Ascending aorta (tissue), 2 donors: ENCODE results near the gene LCE3D. TPM values are rescaled to one million over a fixed set of nuclear protein-coding genes. Genes with fewer than 3 reads are reported as not detected.

ENCODE experiments used
- DNase-seq, 2 donors: peaks; one replicate each; pipeline ENCODE4 v3.0.0-alpha.2; 2019; ENCODE audit warnings: low spot score in 2 of 2
- H3K27ac ChIP-seq, 2 donors: fragments of 200-600 bp; sonication (generic); one replicate each; pipeline ENCODE4 v1.5.1; 2016 to 2017; ENCODE audit warnings: mild to moderate bottlenecking in 1 of 2
- H3K27me3 ChIP-seq: fragments of 200-600 bp; sonication (generic); one replicate; pipeline ENCODE4 v1.5.1; 2017
- H3K36me3 ChIP-seq, 2 donors: fragments of 200-600 bp; sonication (generic); one replicate each; pipeline ENCODE4 v1.5.1; 2016
- H3K4me1 ChIP-seq, 2 donors: fragments of 200-600 bp; sonication (generic); one replicate each; pipeline ENCODE4 v1.5.1; 2016 to 2017; ENCODE audit warnings: mild to moderate bottlenecking in 1 of 2
- H3K4me3 ChIP-seq, 2 donors: fragments of 200-600 bp; sonication (generic); one replicate each; pipeline ENCODE4 v1.5.1; 2016 to 2017; ENCODE audit warnings: mild to moderate bottlenecking in 1 of 2
- H3K9me3 ChIP-seq, 2 donors: fragments of 200-600 bp; sonication (generic); one replicate each; pipeline ENCODE4 v1.5.1; 2016
- CTCF ChIP-seq, 3 experiments: fragments of 200-600 bp in 2 of 3; fragments of 450-650 bp in 1 of 3; sonication (generic) in 2 of 3; IDR thresholded peaks; one replicate each; pipeline ENCODE4 v1.5.1; 2016 to 2019; ENCODE audit warnings: antibody characterized with exemption in 3 of 3, mild to moderate bottlenecking in 1 of 3, moderate library complexity in 1 of 3
- intact Hi-C: fragments of 100-400 bp; cut with DNase I; formaldehyde crosslinking; loops from one replicate; pipeline ENCODE4 v1.15.1; 2023
- total RNA-seq: library from RNA; depleted of rRNA; stranded (reverse); fragments of >200 nt; gene quantifications from one replicate; pipeline ENCODE4 v1.1.0, GENCODE V29; 2016

LCE3D gene, protein sequence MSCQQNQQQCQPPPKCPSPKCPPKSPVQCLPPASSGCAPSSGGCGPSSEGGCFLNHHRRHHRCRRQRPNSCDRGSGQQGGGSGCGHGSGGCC
- not detected for total RNA-seq

DNA sequence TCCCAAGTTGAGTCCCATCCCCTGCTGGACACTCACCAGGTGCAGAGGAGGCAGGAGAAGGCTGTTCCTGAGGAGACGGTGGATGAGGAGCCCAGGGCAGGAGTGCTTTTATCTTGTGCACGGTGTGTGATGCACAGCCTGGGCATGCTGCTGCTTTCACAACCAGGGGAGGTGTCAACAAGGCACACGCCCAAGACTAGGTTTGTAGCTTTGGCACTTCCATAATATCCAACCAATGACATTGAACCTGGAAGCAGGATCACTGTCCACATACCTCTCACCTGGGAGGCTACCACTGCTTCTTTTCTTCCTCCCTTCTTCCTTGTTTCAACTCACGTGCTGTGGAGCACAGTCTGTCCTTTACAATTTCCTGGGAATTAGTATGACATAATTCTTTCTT is at the start of gene LCE3D:
LCE3D (minus strand) TSS at position 84 of the 400 bp plus-strand sequence. CDS start 580 bp downstream, outside the sequence.
- DNase-seq, result no peak
- H3K9me3 ChIP-seq, result no peaks in the 10 kb centered on the region
- H3K4me3 ChIP-seq, result no peak within 1 kb of the TSS
- no peak for TF ChIP-seq CTCF (IDR thresholded peaks at IDR 0.05)
- no peaks in the 10 kb centered on the region for H3K4me1 ChIP-seq
- H3K36me3 ChIP-seq, result no peaks in the 10 kb centered on the region
- no peak within 1 kb of the TSS for H3K27ac ChIP-seq
- intact Hi-C loops, result no loop called here
- no peaks in the 10 kb centered on the region for H3K27me3 ChIP-seq

DNA sequence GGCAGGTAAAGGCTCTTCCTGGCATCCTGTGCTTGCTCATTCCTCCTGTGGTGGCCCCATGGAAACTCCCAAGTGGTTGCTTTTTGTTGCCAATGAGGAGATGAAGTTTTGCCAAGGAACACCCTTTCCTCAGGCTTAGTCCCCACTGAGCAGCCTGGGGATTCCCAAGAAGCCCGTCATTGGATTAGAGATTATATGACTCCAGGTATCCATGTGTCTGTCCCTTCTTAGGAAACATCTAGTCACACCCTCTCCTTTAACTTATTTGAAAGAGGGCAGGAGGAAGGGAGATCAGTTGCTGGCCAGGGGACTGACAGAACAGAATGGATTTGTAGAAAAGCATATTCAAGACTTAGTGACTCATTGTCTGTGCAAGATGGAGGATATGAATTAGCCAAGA is 46.4 kb upstream of the LCE3D start:
- no peaks in the 10 kb centered on the region for H3K4me1 ChIP-seq
- intact Hi-C loops, result no loop called here
- no peak overlapping the region for H3K27ac ChIP-seq
- no peak for TF ChIP-seq CTCF (IDR thresholded peaks at IDR 0.05)
- no peaks in the 10 kb centered on the region for H3K9me3 ChIP-seq
- no peaks in the 10 kb centered on the region for H3K36me3 ChIP-seq
- no peak for DNase-seq
- no peaks in the 10 kb centered on the region for H3K27me3 ChIP-seq
- no peak overlapping the region for H3K4me3 ChIP-seq

DNA sequence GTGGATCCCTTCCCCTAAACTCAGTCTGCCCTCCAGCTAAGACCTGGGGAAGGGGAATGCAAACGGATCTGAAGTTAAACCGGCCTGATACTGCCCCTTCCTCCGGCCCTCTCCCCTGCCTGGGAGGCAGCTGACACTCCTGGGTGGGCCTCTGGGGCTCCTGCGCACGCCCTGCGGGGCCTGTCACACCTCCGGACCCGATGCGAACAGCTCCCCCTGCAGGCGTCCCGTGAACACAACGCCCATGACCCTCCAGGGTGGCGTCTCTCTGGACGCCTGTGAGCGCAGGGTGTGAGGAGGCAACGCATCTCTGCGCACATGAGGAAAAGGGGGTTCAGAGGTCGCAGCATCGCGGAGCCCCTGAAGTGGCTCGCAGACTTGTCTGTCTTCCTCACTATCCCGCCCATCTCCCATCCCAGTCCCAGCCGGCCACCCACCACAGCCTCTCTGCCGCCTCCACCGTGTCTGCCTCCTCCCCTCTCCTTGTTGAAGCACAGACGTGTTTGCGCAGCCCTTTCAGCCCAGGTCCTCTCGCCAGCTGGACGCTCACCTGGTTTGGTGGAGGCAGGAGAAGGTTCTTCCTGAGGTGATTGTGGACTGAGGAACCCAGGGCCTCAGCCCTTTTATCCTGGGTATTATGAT is 43.0 kb upstream of the LCE3D start:
- intact Hi-C loops, result no loop called here

GRCh38 chr1:152622803-152623202 is 42.5 kb upstream of the LCE3D start, which contains the start of gene LCE3A:
LCE3A (minus strand) TSS chr1:152623103; CDS start chr1:152623103, 0 bp downstream.
- no peak within 1 kb of the TSS for H3K27ac ChIP-seq
- intact Hi-C loops, result no loop called here
- TF ChIP-seq CTCF (IDR thresholded peaks at IDR 0.05), result no peak
- no peaks in the 10 kb centered on the region for H3K4me1 ChIP-seq
- H3K4me3 ChIP-seq, result no peak within 1 kb of the TSS
- DNase-seq, result no peak
- H3K27me3 ChIP-seq, result no peaks in the 10 kb centered on the region
- no peaks in the 10 kb centered on the region for H3K36me3 ChIP-seq
- no peaks in the 10 kb centered on the region for H3K9me3 ChIP-seq

More for the DNA sequence above, 43.0 kb upstream of the LCE3D start:
- H3K4me3 ChIP-seq, result no peak overlapping the region
- no peak for DNase-seq
- TF ChIP-seq CTCF (IDR thresholded peaks at IDR 0.05), result no peak
- H3K27ac ChIP-seq, result no peak overlapping the region
- H3K36me3 ChIP-seq, result no peaks in the 10 kb centered on the region
- H3K9me3 ChIP-seq, result no peaks in the 10 kb centered on the region
- H3K4me1 ChIP-seq, result no peaks in the 10 kb centered on the region
- H3K27me3 ChIP-seq, result no peaks in the 10 kb centered on the region

GRCh38 chr1:152621993-152622392 is 41.7 kb upstream of the LCE3D start:
- TF ChIP-seq CTCF (IDR thresholded peaks at IDR 0.05), result no peak
- H3K27me3 ChIP-seq, result no peaks in the 10 kb centered on the region
- intact Hi-C loops, result no loop called here
- H3K4me1 ChIP-seq, result no peaks in the 10 kb centered on the region
- no peak overlapping the region for H3K4me3 ChIP-seq
- H3K9me3 ChIP-seq, result no peaks in the 10 kb centered on the region
- DNase-seq, result no peak
- no peaks in the 10 kb centered on the region for H3K36me3 ChIP-seq
- H3K27ac ChIP-seq, result no peak overlapping the region
